IPS-18a (cell line): ENCODE measurements around the gene TMPRSS7.

ENCODE experiments used
- H3K27ac ChIP-seq: one replicate; pipeline ENCODE4 v1.5.1; 2013; ENCODE audit warnings: low read length
- H3K27me3 ChIP-seq: one replicate; pipeline ENCODE4 v1.6.1; 2013; ENCODE audit warnings: mild to moderate bottlenecking, low read length; ENCODE audit not compliant: control insufficient read depth, insufficient read depth
- H3K36me3 ChIP-seq: one replicate; pipeline ENCODE4 v1.6.1; 2013; ENCODE audit warnings: low read depth, low read length; ENCODE audit not compliant: control insufficient read depth
- H3K4me1 ChIP-seq: one replicate; pipeline ENCODE4 v1.6.1; 2013; ENCODE audit warnings: low read depth, low read length; ENCODE audit not compliant: control insufficient read depth
- H3K4me3 ChIP-seq: one replicate; pipeline ENCODE4 v1.5.1; 2013; ENCODE audit warnings: low read length
- H3K9ac ChIP-seq: one replicate; pipeline ENCODE4 v1.6.1; 2013; ENCODE audit warnings: mild to moderate bottlenecking, low read length, moderate library complexity
- H3K9me3 ChIP-seq: one replicate; pipeline ENCODE4 v1.6.1; 2013; ENCODE audit warnings: low read depth, low read length; ENCODE audit not compliant: control insufficient read depth

Gene TMPRSS7, protein sequence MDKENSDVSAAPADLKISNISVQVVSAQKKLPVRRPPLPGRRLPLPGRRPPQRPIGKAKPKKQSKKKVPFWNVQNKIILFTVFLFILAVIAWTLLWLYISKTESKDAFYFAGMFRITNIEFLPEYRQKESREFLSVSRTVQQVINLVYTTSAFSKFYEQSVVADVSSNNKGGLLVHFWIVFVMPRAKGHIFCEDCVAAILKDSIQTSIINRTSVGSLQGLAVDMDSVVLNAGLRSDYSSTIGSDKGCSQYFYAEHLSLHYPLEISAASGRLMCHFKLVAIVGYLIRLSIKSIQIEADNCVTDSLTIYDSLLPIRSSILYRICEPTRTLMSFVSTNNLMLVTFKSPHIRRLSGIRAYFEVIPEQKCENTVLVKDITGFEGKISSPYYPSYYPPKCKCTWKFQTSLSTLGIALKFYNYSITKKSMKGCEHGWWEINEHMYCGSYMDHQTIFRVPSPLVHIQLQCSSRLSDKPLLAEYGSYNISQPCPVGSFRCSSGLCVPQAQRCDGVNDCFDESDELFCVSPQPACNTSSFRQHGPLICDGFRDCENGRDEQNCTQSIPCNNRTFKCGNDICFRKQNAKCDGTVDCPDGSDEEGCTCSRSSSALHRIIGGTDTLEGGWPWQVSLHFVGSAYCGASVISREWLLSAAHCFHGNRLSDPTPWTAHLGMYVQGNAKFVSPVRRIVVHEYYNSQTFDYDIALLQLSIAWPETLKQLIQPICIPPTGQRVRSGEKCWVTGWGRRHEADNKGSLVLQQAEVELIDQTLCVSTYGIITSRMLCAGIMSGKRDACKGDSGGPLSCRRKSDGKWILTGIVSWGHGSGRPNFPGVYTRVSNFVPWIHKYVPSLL

DNA sequence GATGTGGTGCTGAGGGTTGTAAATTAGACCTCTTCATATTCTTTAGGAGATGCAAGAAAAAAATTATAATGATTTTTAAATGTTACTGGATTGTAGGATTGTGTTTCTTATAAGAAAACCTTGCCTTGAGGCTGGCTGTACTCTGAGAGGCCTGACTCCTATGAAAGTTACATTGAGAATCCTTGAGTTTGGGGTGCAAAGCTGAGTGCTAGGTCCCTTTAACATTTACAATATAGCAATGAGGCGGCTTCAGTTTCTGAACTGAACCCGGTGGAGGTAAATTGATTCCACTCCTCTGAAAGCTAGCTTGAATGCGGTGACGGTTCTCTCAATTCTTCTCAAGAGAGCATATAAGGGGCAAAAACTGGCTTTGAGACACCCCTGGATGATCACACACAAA, at the start of gene TMPRSS7:
TSS of gene TMPRSS7 (plus strand) at position 301 of the 400 bp plus-strand sequence. CDS start 110 bp downstream, outside the sequence.
- H3K27me3 ChIP-seq = no peaks in the 10 kb centered on the region
- no peaks in the 10 kb centered on the region for H3K4me1 ChIP-seq
- no peaks in the 10 kb centered on the region for H3K36me3 ChIP-seq
- H3K9me3 ChIP-seq = peaks cover 5% of the 10 kb centered on the region
- H3K4me3 ChIP-seq = no peak within 1 kb of the TSS
- H3K9ac ChIP-seq = no peak within 1 kb of the TSS
- no peak within 1 kb of the TSS for H3K27ac ChIP-seq

DNA sequence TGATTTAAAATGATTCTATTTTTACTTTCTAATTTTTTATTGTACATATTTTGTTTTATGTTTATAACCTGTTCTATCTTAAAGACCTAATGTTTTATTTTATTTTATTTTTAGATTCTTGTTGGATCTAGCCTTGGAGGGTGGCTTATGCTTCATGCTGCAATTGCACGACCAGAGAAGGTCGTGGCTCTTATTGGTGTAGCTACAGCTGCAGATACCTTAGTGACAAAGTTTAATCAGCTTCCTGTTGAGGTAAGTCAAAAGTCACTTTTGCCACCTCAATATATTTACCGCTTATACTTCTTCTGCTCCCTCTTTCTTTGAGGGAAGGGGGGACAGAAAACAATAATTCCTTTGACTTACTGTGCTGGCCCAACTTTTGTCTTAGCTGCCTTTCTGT, 47.7 kb upstream of the TMPRSS7 start:
- no peaks in the 10 kb centered on the region for H3K27me3 ChIP-seq
- no peak overlapping the region for H3K4me3 ChIP-seq
- no peaks in the 10 kb centered on the region for H3K4me1 ChIP-seq
- no peak overlapping the region for H3K9ac ChIP-seq
- no peak overlapping the region for H3K27ac ChIP-seq
- H3K9me3 ChIP-seq = no peaks in the 10 kb centered on the region
- H3K36me3 ChIP-seq = peaks cover 29% of the 10 kb centered on the region

DNA sequence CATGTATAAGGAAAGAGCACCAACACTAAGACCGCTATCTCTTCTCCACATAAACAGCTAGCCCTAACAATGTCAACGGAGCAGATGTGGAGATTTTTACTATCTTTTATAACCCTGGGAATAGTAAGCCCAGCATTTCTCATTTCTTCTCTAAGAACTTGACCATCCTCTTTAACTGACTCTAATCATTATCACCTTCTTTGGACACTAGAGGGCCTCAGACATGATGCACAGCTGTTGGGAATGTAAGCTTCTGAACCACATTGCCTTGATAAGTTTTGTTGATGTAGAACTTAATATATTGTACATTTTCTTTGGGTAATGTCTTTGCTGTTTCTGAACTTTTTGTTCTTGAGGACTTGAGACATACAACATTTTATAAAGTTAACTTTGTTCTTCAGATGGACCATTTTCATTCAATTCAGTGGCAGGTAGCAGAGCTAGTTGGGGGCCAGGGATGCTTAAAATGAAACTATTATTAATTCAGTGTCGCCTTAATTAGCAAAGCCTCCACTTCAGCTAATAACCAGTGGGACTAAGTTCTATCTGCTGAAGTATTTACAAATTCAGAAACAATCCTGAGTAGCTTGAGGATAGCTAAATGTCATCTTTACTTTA, 45.4 kb upstream of the TMPRSS7 start:
- H3K9me3 ChIP-seq = no peaks in the 10 kb centered on the region
- no peak overlapping the region for H3K4me3 ChIP-seq
- peaks cover 6% of the 10 kb centered on the region for H3K4me1 ChIP-seq
- no peak overlapping the region for H3K27ac ChIP-seq
- H3K9ac ChIP-seq = no peak overlapping the region
- H3K36me3 ChIP-seq = peaks cover 24% of the 10 kb centered on the region
- no peaks in the 10 kb centered on the region for H3K27me3 ChIP-seq

DNA sequence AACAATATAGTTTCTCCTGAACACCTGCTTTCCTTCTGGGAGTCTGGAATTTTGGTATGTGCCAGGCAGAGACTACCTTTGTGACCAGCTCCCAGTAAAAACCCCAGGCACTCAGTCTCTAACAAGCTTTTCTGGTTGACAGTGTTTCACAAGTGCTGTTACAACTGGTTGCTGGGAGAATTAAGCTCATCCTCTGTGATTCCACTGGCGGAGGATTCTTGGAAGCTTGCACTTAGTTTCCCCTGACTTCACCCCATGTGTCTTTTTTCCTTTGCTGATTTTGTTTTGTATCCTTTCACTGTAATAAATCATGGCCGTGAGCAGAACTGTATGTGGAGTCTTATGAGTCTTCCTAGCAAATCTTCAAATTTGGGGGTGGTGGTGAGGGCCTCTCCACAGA, 41.5 kb upstream of the TMPRSS7 start:
- H3K36me3 ChIP-seq = peaks cover 11% of the 10 kb centered on the region
- no peaks in the 10 kb centered on the region for H3K9me3 ChIP-seq
- no peak overlapping the region for H3K9ac ChIP-seq
- no peak overlapping the region for H3K4me3 ChIP-seq
- H3K4me1 ChIP-seq = peaks cover 6% of the 10 kb centered on the region
- H3K27me3 ChIP-seq = peaks cover 7% of the 10 kb centered on the region
- H3K27ac ChIP-seq = no peak overlapping the region

DNA sequence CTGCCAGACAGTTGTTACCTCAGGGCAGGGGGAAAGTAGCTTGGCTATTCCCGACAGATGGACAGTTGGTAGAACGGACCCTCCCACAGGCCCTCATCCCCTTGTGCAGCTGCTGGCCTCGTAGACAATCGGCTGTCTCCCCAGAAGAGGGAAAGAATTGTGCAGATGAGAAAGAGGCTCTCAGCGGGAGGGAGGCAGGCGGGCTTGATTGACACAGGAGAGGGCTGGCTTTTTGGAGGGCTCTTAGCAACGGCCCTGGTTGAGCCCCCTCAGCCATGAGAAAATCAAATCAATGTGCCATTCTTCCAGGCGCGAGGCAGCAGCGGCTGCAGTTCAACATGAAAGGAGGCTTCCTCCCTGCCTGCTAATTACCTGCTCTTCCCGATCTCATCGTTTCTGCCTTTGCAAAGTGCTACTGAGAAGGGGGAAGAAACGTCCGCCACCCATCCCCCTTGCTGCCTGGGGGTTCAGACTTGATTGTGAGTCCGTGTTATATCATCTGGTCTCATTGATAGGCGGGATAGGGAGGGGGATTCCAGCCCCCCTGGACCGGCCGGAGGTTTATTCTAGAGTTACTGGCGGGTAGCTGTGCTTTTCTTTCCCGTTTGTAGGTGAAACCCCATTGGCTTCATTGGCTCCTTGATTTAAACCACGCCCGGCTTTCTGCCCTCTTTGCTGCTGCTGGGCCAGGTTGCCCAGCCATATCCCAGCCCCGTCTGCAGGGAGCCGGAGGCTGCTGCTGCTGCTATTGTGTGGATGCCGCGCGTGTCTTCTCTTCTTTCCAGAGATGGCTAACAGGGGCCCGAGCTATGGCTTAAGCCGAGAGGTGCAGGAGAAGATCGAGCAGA, 35.7 kb upstream of the TMPRSS7 start, which contains the start of gene TAGLN3:
TSS of gene TAGLN3 (plus strand) at position 287 of the 848 bp plus-strand sequence. CDS start at position 788, 501 bp downstream.
- peak within 1 kb of the TSS; percentile 82 for H3K4me3 ChIP-seq
- peak within 1 kb of the TSS; percentile 74 for H3K9ac ChIP-seq
- peaks cover 23% of the 10 kb centered on the region for H3K4me1 ChIP-seq
- H3K27ac ChIP-seq = no peak within 1 kb of the TSS
- peaks cover 5% of the 10 kb centered on the region for H3K36me3 ChIP-seq
- H3K27me3 ChIP-seq = peaks cover 37% of the 10 kb centered on the region
- no peaks in the 10 kb centered on the region for H3K9me3 ChIP-seq

DNA sequence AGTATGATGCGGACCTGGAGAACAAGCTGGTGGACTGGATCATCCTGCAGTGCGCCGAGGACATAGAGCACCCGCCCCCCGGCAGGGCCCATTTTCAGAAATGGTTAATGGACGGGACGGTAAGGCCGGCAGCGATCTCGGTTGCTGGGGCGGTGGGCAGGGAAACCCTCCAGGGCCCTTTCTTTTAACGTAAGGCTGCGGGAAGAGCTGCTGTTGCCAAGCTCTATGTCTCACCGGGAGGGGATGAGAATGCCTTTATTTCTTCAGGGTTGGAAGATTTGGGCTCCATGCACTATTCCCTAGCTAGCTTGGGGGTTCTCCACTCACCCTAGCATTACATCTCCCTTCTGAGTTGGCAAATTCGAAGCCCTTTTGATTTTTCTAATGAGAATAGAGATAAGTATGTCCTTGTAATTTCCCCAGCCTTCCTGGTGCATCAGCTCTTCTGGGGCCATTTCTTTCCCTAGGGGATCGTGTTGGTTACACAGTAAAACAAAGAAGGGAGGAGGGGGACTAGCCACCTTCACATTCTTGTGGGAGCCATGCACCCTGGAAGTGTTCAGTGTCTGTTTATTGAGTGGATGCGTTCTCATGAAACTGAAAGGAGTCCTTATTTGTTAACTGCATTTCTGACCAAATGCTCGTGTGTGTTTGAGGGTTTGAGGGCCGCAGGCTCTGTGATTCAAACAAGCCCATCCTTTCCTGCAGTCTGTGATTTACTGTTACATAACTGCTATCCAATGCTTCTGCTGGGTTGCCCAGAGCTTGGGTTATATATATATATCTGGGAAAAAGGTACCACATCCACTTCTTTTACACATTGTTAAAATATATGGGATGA, 34.8 kb upstream of the TMPRSS7 start:
- Histone ChIP-seq H3K9me3 (no peaks in the 10 kb centered on the region), H3K36me3 (peaks cover 5% of the 10 kb centered on the region), H3K4me1 (peaks cover 21% of the 10 kb centered on the region), H3K9ac (peak overlapping the region; percentile 74), H3K27me3 (peaks cover 37% of the 10 kb centered on the region), H3K27ac (no peak overlapping the region), H3K4me3 (peak overlapping the region; percentile 82)

DNA sequence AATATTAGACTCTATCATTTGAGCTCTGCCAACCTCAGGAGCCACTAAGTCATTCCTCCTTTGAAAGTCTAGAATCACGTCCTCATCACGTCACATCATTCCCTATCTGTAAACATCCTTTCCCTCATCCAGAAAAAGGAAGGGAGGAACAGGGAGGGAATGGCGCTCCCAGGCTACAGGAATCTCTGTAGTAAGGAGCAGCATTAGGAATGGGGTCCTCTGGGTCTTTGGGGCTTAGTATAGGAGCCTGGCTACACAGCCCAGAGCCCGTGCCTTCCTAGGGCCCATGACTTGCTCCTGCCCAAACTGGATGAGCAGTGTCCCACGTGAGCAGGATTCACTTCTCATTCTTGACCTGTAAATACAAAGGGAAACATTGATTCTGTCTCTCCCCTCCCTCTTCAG, 34.2 kb upstream of the TMPRSS7 start:
- Histone ChIP-seq H3K27ac (no peak overlapping the region), H3K4me3 (peak overlapping the region; percentile 82), H3K27me3 (peaks cover 37% of the 10 kb centered on the region), H3K4me1 (peaks cover 21% of the 10 kb centered on the region), H3K36me3 (peaks cover 10% of the 10 kb centered on the region), H3K9me3 (no peaks in the 10 kb centered on the region), H3K9ac (peak overlapping the region; percentile 74)

DNA sequence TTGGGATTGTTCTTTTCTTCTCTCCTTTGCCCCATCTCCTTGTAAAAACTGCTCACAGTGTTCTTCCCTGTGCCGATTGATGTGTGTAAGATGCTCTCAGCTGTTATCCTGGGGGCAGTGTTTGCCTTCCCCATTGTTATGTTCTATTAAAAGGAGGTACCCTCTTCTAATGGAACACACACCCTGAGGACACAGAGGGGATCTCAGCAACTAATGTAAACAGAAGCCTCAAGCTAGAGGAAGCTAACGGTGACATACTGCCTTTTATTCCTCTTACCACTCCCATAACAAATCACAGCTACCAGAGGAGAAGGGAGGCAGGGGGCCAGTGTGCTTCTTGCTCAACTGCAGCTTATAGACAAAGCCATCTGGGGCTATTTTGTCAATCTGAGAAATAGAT, 33.6 kb upstream of the TMPRSS7 start:
- peaks cover 10% of the 10 kb centered on the region for H3K36me3 ChIP-seq
- peak overlapping the region; percentile 82 for H3K4me3 ChIP-seq
- H3K27ac ChIP-seq = no peak overlapping the region
- peaks cover 37% of the 10 kb centered on the region for H3K27me3 ChIP-seq
- no peak overlapping the region for H3K9ac ChIP-seq
- peaks cover 21% of the 10 kb centered on the region for H3K4me1 ChIP-seq
- no peaks in the 10 kb centered on the region for H3K9me3 ChIP-seq

DNA sequence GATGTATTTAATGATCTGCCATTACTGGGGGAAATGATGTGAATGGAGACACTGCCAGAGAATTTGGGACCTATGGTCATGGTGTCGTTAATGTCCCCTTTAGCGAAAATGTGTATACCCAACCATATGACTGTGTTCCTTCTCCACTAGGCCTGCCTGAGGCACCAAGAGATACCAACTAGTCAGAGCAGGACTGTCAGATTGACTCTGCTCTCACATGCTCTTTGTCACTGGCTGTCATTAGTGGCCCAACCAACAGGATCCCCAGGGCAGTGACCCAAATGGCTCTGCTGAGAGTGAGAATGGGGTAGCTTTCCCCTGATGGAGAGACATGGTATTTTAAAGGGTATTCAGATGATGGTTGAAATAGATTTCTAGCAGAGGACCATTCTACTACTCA, 33.0 kb upstream of the TMPRSS7 start:
- Histone ChIP-seq H3K4me3 (peak overlapping the region; percentile 82), H3K27ac (no peak overlapping the region), H3K9ac (no peak overlapping the region), H3K9me3 (no peaks in the 10 kb centered on the region), H3K36me3 (peaks cover 14% of the 10 kb centered on the region), H3K27me3 (peaks cover 37% of the 10 kb centered on the region), H3K4me1 (peaks cover 21% of the 10 kb centered on the region)
